SU-DHL-6 (cell line): ENCODE results near the gene HIPK2.

Experiments
- H2AFZ ChIP-seq: fragments of 200-600 bp; sonication (generic); 2 replicates; pipeline ENCODE4 v1.6.1; 2014; ENCODE audit warnings: low read depth, mild to moderate bottlenecking, moderate library complexity, mixed read lengths, antibody characterized with exemption, low read length; ENCODE audit not compliant: severe bottlenecking
- H3F3A ChIP-seq: fragments of 200-600 bp; shearing (Covaris generic); 2 replicates; pipeline ENCODE4 v1.6.0; 2016; ENCODE audit warnings: antibody characterized with exemption, mild to moderate bottlenecking; ENCODE audit not compliant: insufficient read depth
- H3K27ac ChIP-seq: fragments of 200-600 bp; sonication (generic); 2 replicates; pipeline ENCODE4 v1.5.1; 2016; ENCODE audit warnings: low read depth, mild to moderate bottlenecking, low read length, moderate library complexity, mixed read lengths
- H3K27me3 ChIP-seq: fragments of 200-600 bp; sonication (generic), shearing (Covaris generic); 2 replicates; pipeline ENCODE4 v1.6.0; 2014; ENCODE audit warnings: mild to moderate bottlenecking, low read length
- H3K36me3 ChIP-seq: fragments of 200-600 bp; sonication (generic); 2 replicates; pipeline ENCODE4 v1.6.1; 2014; ENCODE audit warnings: mild to moderate bottlenecking, low read length, mixed read lengths
- H3K4me2 ChIP-seq: fragments of 300-600, 200-600 bp; shearing (Covaris generic), sonication (generic); 2 replicates; pipeline ENCODE4 v1.6.0; 2014; ENCODE audit warnings: low read length, low read depth, mild to moderate bottlenecking; ENCODE audit not compliant: poor library complexity, severe bottlenecking
- H3K4me3 ChIP-seq: fragments of 200-600 bp; sonication (generic); 2 replicates; pipeline ENCODE4 v1.5.1; 2014; ENCODE audit warnings: antibody characterized with exemption, low read length, mild to moderate bottlenecking, mixed read lengths; ENCODE audit not compliant: insufficient read depth, poor library complexity, severe bottlenecking
- H3K79me2 ChIP-seq: fragments of 200-600 bp; sonication (generic); 2 replicates; pipeline ENCODE4 v1.6.1; 2014; ENCODE audit warnings: mild to moderate bottlenecking, low read length, moderate library complexity; ENCODE audit not compliant: insufficient read depth
- H3K9ac ChIP-seq: fragments of 200-600 bp; sonication (generic); 2 replicates; pipeline ENCODE4 v1.7.0; 2014; ENCODE audit warnings: mild to moderate bottlenecking, low read length
- H3K9me2 ChIP-seq: fragments of 200-600 bp; sonication (generic); replicated peaks from 2 replicates; pipeline ENCODE4 v1.6.1; 2014; ENCODE audit warnings: low read length; ENCODE audit not compliant: insufficient read depth
- H3K9me3 ChIP-seq: fragments of 200-600 bp; sonication (generic); 2 replicates; pipeline ENCODE4 v1.6.1; 2014; ENCODE audit warnings: low read length, mixed read lengths; ENCODE audit not compliant: insufficient read depth
- H4K20me1 ChIP-seq: fragments of 200-600 bp; sonication (generic); 2 replicates; pipeline ENCODE4 v1.6.1; 2014; ENCODE audit warnings: low read depth, mild to moderate bottlenecking, antibody characterized with exemption, low read length, moderate library complexity, mixed read lengths
- EZH2phosphoT487 ChIP-seq: fragments of 200-600 bp; sonication (generic), shearing (Covaris generic); conservative IDR thresholded peaks from 2 replicates; pipeline ENCODE4 v1.6.1; 2018; ENCODE audit warnings: mild to moderate bottlenecking, antibody characterized with exemption, low read length, moderate library complexity, mixed read lengths
- TF ChIP-seq, protein P1 (sequence below): fragments of 200-600 bp; sonication (generic); IDR thresholded peaks from one replicate; pipeline ENCODE4 v1.5.1; 2017; ENCODE audit warnings: antibody characterized with exemption, mild to moderate bottlenecking, low read length, moderate library complexity; ENCODE audit not compliant: insufficient read depth, poor library complexity, severe bottlenecking

Gene HIPK2

DNA sequence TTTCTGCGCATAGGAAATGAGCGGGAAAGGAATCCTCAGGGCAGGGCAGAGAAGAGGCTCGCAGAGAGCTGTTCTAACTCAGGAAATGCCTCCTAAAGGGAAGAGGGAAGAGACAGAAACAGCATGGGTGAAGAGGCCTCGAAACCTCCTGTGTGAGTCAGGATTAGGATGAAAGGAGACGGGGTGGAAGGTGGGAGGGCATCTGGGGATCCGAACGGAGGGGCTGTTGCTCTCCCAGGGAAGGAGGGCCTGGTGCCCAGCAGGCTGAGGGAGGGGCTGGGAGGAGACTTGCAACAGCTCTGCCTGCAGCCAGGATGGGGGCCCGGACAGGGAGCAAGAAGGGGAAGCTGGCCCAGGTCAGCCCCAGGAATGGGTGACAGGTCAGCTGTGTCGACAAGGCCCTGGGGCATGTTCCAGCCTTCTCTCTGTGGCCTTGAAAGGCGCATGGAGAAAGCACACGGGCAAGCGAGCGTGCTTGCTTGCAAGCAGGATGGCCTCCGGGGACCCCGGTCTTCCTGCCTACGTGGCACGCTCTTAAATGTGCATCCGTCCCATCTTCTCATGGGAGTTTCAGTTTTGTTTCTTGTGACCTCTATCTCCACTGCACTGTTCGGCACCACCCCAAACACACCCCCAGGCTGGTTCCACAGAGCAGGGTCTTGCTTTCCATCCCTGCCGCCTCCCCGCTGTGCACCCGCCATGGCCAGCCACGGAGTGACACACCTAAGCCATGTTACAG, 63.5 kb downstream of the HIPK2 start:
- Histone ChIP-seq H3K27ac (no peak overlapping the region), H4K20me1 (no peaks in the 10 kb centered on the region), H3K9me2 (no peaks in the 10 kb centered on the region), H2AFZ (no peak overlapping the region), H3K9ac (no peak overlapping the region), H3F3A (no peaks in the 10 kb centered on the region), H3K9me3 (no peaks in the 10 kb centered on the region), H3K36me3 (no peaks in the 10 kb centered on the region), H3K79me2 (no peaks in the 10 kb centered on the region), H3K4me2 (no peak overlapping the region), H3K27me3 (no peaks in the 10 kb centered on the region; the same call in 1 of the 2 replicates), H3K4me3 (no peak overlapping the region)
- TF ChIP-seq EZH2phosphoT487 = no peak
- TF ChIP-seq, protein P1, sequence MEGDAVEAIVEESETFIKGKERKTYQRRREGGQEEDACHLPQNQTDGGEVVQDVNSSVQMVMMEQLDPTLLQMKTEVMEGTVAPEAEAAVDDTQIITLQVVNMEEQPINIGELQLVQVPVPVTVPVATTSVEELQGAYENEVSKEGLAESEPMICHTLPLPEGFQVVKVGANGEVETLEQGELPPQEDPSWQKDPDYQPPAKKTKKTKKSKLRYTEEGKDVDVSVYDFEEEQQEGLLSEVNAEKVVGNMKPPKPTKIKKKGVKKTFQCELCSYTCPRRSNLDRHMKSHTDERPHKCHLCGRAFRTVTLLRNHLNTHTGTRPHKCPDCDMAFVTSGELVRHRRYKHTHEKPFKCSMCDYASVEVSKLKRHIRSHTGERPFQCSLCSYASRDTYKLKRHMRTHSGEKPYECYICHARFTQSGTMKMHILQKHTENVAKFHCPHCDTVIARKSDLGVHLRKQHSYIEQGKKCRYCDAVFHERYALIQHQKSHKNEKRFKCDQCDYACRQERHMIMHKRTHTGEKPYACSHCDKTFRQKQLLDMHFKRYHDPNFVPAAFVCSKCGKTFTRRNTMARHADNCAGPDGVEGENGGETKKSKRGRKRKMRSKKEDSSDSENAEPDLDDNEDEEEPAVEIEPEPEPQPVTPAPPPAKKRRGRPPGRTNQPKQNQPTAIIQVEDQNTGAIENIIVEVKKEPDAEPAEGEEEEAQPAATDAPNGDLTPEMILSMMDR = no peak

DNA sequence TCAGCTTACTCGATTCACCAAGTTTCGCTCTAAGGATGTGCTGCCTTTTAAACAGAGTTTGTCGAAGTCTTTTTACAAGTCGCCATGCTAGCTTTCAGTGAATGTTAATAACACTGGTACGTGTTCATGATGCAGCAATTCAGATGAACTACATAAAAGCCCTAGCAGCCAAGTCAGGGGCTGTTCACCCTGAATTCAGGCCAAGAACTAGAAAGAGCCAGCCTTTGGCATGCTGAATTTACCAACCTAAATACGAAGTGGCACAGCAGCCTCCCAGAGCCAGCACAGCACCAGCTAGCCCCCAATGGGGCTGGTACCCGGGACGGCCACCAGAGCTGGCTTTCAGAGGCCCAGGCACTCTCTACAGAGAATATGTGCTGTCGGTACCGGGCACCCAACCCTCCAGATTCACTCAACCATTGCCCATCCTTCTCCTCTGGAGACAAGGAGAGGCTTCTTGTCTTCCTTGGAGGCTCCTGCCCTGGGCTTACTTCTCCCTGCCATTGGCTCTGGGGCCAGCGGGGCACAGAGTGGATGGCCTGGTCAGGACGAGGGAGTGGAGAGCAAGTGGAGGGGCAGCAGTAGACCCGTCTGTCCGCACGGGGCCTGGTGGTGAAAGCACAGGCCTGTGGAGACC, 64.2 kb downstream of the HIPK2 start:
- Histone ChIP-seq H3K9ac (no peak overlapping the region), H4K20me1 (no peaks in the 10 kb centered on the region), H3K4me2 (no peak overlapping the region), H3K9me3 (no peaks in the 10 kb centered on the region), H3F3A (no peaks in the 10 kb centered on the region), H3K27me3 (no peaks in the 10 kb centered on the region; the same call in 1 of the 2 replicates), H3K27ac (no peak overlapping the region), H3K9me2 (no peaks in the 10 kb centered on the region), H3K36me3 (no peaks in the 10 kb centered on the region), H2AFZ (no peak overlapping the region), H3K79me2 (no peaks in the 10 kb centered on the region), H3K4me3 (no peak overlapping the region)
- TF ChIP-seq, protein P1 = no peak

DNA sequence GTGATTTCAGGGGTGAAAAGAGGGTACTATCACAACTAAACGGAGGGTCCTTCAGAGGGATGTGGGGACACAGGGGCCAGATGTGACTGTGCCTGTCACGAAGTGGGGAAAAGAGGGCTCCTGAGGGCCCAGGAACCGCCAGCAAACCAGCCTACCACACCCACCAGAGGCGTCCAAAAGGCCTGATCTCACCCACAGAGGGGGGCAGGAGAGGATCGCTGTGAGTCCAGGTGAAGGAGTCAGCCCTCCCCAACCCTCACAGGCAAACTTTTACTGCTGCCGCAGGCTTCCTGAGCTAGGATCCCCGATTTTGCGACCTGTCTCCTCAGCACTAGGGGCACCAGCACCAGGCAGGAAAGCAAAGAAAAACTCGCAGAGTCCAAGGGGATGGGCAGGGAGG, 64.7 kb downstream of the HIPK2 start:
- no peaks in the 10 kb centered on the region for H3K36me3 ChIP-seq
- no peaks in the 10 kb centered on the region for H3K9me2 ChIP-seq
- no peak overlapping the region for H3K4me3 ChIP-seq
- H3F3A ChIP-seq = no peaks in the 10 kb centered on the region
- no peak overlapping the region for H3K27ac ChIP-seq
- no peaks in the 10 kb centered on the region for H3K79me2 ChIP-seq
- no peaks in the 10 kb centered on the region; the same call in 1 of the 2 replicates for H3K27me3 ChIP-seq
- H2AFZ ChIP-seq = no peak overlapping the region
- no peaks in the 10 kb centered on the region for H3K9me3 ChIP-seq
- no peak overlapping the region for H3K9ac ChIP-seq
- TF ChIP-seq, protein P1 = no peak
- TF ChIP-seq EZH2phosphoT487 = no peak
- H4K20me1 ChIP-seq = no peaks in the 10 kb centered on the region
- no peak overlapping the region for H3K4me2 ChIP-seq
